GM10847 (cell line): ENCODE measurements around the gene ENPP6.

Experiments
- POLR2A ChIP-seq: IDR thresholded peaks from 2 replicates; pipeline ENCODE4 v1.6.1; 2011; ENCODE audit not compliant: insufficient read length; ENCODE audit errors: extremely low read depth

Gene ENPP6

DNA sequence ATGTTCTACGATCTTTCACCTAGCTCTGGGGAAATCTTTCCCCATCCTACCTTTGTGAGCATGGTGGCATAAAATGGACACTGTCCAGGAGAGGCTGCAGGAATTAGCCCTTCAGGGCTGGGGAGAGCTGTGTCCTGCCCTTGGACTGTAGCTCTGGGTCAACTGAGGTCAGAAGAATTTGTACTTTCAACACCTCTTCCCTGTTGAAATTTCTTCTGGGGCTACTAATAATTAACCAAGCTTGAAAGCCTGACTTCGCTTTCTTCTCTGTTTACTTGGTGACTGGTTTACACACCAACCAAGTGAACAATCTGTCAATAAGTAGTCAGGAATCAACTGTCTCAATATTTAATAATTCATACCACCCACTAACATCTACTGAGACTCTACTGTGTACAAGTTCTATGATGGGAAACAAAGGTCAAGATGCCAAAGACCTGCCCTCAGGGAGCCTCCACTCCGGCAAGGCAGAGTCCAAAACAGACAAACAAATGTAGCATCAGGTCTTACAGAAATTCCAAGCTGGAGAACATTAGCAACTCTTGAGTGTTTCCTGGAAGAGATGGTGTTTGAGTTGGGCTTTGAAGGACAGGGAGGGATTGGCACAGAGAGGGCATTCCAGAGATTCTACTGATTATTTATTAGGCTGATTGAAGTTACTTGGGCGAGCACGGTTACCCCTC lies 113.1 kb downstream of the ENPP6 start:
- no peak for TF ChIP-seq POLR2A

GRCh38 chr4:184103527-184104264 lies 114.0 kb downstream of the ENPP6 start:
- TF ChIP-seq POLR2A, result no peak

DNA sequence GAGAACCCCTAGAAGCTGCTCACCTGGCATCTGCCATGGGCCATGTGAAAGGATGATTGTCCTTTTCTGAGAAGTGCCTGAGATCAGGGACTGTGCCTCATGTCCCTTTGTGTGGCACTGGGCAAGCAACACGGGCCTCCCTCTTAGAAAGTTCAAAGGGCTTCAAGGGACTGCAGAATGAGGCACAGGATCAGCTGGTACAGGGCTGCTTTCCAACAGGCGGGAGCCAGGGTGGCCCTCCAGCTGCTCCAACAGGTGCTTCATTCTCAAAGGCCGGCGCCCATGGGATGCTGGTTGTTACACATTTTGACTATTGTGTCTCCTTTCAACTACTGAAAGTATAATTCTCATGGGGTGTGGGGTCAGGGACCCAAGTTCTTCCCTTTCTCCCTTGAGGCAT lies 114.7 kb downstream of the ENPP6 start:
- TF ChIP-seq POLR2A, result no peak

DNA sequence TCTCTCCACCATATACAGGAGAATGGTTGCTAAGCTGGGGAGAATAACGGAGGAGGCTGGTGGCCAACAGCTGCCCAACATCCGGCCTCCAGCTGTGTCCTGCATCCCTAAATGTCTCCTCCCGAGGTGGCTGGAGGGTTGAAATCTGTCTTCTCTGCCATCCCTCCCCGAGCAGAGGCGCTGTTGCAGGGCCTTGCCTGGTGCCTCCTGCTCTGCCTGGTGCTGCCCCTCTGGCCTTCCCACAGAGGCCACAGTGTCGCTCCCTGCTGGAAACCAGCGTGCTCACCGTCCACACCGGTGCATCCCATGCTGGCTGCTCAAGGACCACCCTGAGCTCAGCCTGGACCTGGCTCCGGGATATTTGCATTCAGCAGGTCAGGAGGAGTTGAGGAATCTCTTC lies 115.2 kb downstream of the ENPP6 start:
- no peak for TF ChIP-seq POLR2A

GRCh38 chr4:184101711-184102110 lies 116.0 kb downstream of the ENPP6 start:
- no peak for TF ChIP-seq POLR2A

DNA sequence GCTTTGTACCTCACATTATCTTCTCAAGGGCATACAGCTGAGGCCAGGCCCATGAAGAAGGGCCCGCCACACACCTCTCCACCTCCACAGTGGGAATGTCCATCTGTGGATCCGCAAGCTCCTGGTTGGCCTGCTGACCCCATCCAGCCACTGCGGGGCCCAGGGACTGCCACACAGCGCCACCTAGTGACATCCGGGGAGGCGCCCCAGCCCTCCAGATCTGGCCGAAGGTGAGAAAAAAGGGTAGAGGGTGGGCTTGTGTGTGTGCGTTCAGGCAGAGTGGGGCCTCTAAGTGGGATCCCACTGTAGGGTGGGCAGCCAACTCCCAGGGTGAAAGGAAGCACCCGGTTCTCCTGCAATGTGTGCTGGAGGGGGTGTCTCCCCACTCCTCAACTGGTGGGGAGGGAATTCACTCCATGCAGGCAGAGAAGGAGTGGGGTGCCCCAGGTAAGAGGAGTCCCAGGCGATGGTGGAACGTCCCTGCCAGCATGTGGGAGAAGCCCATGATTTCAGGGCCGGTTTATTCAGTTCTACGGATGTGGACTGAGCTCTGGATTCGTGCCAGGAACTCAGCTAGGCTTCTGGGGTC lies 117.3 kb downstream of the ENPP6 start:
- TF ChIP-seq POLR2A, result no peak

- TF ChIP-seq POLR2A, result no peak
Observed at GRCh38 chr4:184099535-184099966, 118.1 kb downstream of the ENPP6 start.

DNA sequence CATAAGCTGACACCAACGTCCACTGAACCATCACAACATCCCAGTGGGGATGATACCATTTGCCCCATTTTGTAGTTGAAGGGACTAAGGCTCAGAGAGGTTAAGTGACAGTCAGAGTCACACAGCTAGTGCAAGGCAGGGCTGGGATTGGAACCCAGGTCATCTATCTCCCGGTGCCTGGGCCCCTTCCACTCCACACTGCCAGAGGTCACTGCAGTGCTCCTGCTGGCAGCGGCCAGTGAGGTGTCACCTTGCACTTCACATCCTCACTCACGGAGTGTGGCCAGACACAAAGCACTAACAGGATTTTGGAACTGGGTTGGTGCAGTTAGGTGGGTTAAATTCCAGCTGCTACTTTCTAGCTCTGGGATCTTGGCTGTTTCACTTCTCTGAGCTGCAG lies 118.7 kb downstream of the ENPP6 start:
- no peak for TF ChIP-seq POLR2A

DNA sequence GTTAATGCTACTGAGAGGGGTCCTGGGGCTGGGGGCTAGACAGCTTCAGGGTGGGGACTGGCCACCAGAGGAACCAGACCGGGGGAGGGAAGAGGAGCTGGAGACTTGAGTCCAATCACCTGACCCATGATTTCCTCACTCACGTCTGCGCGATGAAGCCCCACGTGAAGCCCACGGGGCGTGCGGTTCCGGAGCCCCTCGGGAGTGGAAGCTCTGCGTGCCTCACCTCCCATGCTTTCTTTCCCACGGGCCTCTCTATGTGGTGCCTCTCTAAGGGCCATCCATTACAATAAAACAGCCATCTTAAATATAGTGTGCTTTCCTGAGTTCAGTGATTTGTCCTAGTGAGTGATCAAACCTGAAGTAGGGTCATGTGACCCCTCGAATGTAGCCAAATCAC lies 119.9 kb downstream of the ENPP6 start:
- TF ChIP-seq POLR2A, result no peak

- no peak for TF ChIP-seq POLR2A
Observed at GRCh38 chr4:184097241-184097605, 120.5 kb downstream of the ENPP6 start.

- no peak for TF ChIP-seq POLR2A
Observed at GRCh38 chr4:184096561-184097240, 121.0 kb downstream of the ENPP6 start.

- TF ChIP-seq POLR2A, result no peak
Observed at GRCh38 chr4:184094532-184095159, 123.0 kb downstream of the ENPP6 start.

- no peak for TF ChIP-seq POLR2A
Observed at GRCh38 chr4:184091986-184092385, 125.7 kb downstream of the ENPP6 start.

- no peak for TF ChIP-seq POLR2A
Observed at GRCh38 chr4:184090571-184090970, 127.1 kb downstream of the ENPP6 start.

- TF ChIP-seq POLR2A, result no peak
Observed at GRCh38 chr4:184080674-184081073, 137.0 kb downstream of the ENPP6 start.

GRCh38 chr4:184074677-184075388 lies 142.8 kb downstream of the ENPP6 start:
- TF ChIP-seq POLR2A, result no peak
